Measurements from ENCODE around the gene JCHAIN. TPM values are rescaled to one million over a fixed set of nuclear protein-coding genes. Genes with fewer than 3 reads are reported as not detected.

Gene JCHAIN
- total and polyA plus RNA-seq, 9 of the 15 experiments (the other 6 are each of a cell fraction or from before 2014, with no cell fraction given) = 0.04 to 0.68 (median 0.26) TPM; not detected in 5

DNA sequence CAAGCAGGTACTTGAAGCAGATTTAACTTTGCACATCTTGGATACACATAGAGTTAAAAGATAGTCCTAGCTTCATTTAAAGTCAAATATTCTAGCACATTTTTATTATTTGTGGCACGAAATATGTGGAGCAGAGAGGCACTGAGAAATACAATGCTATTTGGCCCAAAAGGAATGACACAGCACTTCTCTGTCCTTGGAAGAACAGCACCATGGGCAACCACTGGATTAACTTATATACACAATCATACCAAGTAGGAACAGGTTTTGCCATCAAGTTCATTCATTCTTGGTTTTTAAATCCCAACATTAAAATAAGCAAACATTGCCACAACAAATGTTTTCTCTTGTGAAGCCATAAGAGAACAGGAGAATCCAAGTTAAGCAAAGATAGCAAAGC, 38.7 kb downstream of the JCHAIN start (continued):
- no peak for TF ChIP-seq POLR2AphosphoS5 (IDR thresholded peaks at IDR 0.05; ENCODE audit: control insufficient read depth, insufficient read depth, low read depth, low read length)
- TF ChIP-seq FOXM1 (IDR thresholded peaks at IDR 0.05; ENCODE audit: low read depth) = no peak
- TF ChIP-seq FOXM1 (CRISPR knock-in tag; IDR thresholded peaks at IDR 0.05; ENCODE audit: low read depth) = no peak
- TF ChIP-seq FUS (optimal IDR thresholded peaks at IDR 0.05; ENCODE audit: low read depth, low read length) = no peak
- TF ChIP-seq, protein P1, sequence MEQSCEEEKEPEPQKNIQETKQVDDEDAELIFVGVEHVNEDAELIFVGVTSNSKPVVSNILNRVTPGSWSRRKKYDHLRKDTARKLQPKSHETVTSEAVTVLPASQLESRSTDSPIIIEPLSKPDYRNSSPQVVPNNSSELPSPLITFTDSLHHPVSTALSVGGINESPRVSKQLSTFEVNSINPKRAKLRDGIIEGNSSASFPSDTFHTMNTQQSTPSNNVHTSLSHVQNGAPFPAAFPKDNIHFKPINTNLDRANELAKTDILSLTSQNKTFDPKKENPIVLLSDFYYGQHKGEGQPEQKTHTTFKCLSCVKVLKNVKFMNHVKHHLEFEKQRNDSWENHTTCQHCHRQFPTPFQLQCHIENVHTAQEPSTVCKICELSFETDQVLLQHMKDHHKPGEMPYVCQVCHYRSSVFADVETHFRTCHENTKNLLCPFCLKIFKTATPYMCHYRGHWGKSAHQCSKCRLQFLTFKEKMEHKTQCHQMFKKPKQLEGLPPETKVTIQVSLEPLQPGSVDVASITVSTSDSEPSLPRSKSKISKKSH (CRISPR knock-in tag; IDR thresholded peaks at IDR 0.05) = no peak
- no peak for TF ChIP-seq ILF3 (IDR thresholded peaks at IDR 0.05; ENCODE audit: borderline replicate concordance)
- no peak for TF ChIP-seq NR4A1 (CRISPR knock-in tag; IDR thresholded peaks at IDR 0.05)
- no peak for TF ChIP-seq NR4A1 (tag; IDR thresholded peaks at IDR 0.05)
- no peak for TF ChIP-seq PPARD (CRISPR knock-in tag; IDR thresholded peaks at IDR 0.05)
- TF ChIP-seq BCOR (IDR thresholded peaks at IDR 0.05) = no peak
- TF ChIP-seq ZNF764 (CRISPR knock-in tag; IDR thresholded peaks at IDR 0.05; ENCODE audit: low read depth) = no peak
- no peak for TF ChIP-seq NCOA6 (IDR thresholded peaks at IDR 0.05)
- TF ChIP-seq SMC3 (conservative IDR thresholded peaks at IDR 0.05; ENCODE audit: insufficient read depth, low read depth, low read length) = no peak
- peak; percentile 83 for TF ChIP-seq NFE2 (IDR thresholded peaks at IDR 0.05; ENCODE audit: low read depth)
- no peak for TF ChIP-seq TRIM28 (IDR thresholded peaks at IDR 0.05)
- no peak for TF ChIP-seq SRSF1 (IDR thresholded peaks at IDR 0.05; ENCODE audit: low read depth, low read length)
- TF ChIP-seq SETDB1 (IDR thresholded peaks at IDR 0.05; ENCODE audit: low read length) = no peak
- TF ChIP-seq NR1H2 (CRISPR knock-in tag; IDR thresholded peaks at IDR 0.05) = no peak
- TF ChIP-seq, protein P2, sequence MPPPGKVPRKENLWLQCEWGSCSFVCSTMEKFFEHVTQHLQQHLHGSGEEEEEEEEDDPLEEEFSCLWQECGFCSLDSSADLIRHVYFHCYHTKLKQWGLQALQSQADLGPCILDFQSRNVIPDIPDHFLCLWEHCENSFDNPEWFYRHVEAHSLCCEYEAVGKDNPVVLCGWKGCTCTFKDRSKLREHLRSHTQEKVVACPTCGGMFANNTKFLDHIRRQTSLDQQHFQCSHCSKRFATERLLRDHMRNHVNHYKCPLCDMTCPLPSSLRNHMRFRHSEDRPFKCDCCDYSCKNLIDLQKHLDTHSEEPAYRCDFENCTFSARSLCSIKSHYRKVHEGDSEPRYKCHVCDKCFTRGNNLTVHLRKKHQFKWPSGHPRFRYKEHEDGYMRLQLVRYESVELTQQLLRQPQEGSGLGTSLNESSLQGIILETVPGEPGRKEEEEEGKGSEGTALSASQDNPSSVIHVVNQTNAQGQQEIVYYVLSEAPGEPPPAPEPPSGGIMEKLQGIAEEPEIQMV (tag; conservative IDR thresholded peaks at IDR 0.05; ENCODE audit: low read depth) = no peak
- TF ChIP-seq XRCC3 (IDR thresholded peaks at IDR 0.05) = no peak
- no peak for TF ChIP-seq SMARCA5 (IDR thresholded peaks at IDR 0.05)
- TF ChIP-seq RUNX1 (IDR thresholded peaks at IDR 0.05; ENCODE audit: low read depth) = no peak
- TF ChIP-seq FOXK2 (conservative IDR thresholded peaks at IDR 0.05 in 1 of 2, IDR thresholded peaks at IDR 0.05 in 1 of 2; ENCODE audit: low read depth in 2 of 2) = no peak
- 0 out of 2 replicates have a peak, but pooled peaks have one; percentile 32 for TF ChIP-seq BACH1 (tag; IDR thresholded peaks at IDR 0.05)
- no peak for TF ChIP-seq KHSRP (IDR thresholded peaks at IDR 0.05)
- peak; percentile 92 for TF ChIP-seq MAFG (tag; conservative IDR thresholded peaks at IDR 0.05)
- TF ChIP-seq CBX1 (IDR thresholded peaks at IDR 0.05; ENCODE audit: low read depth) = no peak
- no peak for TF ChIP-seq WHSC1 (IDR thresholded peaks at IDR 0.05; ENCODE audit: low read length)
- no peak for TF ChIP-seq FOXA3 (CRISPR knock-in tag; conservative IDR thresholded peaks at IDR 0.05 in 1 of 2, IDR thresholded peaks at IDR 0.05 in 1 of 2)
- TF ChIP-seq, protein P3, sequence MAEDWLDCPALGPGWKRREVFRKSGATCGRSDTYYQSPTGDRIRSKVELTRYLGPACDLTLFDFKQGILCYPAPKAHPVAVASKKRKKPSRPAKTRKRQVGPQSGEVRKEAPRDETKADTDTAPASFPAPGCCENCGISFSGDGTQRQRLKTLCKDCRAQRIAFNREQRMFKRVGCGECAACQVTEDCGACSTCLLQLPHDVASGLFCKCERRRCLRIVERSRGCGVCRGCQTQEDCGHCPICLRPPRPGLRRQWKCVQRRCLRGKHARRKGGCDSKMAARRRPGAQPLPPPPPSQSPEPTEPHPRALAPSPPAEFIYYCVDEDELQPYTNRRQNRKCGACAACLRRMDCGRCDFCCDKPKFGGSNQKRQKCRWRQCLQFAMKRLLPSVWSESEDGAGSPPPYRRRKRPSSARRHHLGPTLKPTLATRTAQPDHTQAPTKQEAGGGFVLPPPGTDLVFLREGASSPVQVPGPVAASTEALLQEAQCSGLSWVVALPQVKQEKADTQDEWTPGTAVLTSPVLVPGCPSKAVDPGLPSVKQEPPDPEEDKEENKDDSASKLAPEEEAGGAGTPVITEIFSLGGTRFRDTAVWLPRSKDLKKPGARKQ (CRISPR knock-in tag; IDR thresholded peaks at IDR 0.05) = no peak
